ENCODE measurements around the gene RASSF3. TPM values are rescaled to one million over a fixed set of nuclear protein-coding genes. Genes with fewer than 3 reads are reported as not detected.

The RASSF3 gene
- total and polyA plus RNA-seq, 2 experiments from 2014 or later = 20.6 to 39.6 TPM

DNA sequence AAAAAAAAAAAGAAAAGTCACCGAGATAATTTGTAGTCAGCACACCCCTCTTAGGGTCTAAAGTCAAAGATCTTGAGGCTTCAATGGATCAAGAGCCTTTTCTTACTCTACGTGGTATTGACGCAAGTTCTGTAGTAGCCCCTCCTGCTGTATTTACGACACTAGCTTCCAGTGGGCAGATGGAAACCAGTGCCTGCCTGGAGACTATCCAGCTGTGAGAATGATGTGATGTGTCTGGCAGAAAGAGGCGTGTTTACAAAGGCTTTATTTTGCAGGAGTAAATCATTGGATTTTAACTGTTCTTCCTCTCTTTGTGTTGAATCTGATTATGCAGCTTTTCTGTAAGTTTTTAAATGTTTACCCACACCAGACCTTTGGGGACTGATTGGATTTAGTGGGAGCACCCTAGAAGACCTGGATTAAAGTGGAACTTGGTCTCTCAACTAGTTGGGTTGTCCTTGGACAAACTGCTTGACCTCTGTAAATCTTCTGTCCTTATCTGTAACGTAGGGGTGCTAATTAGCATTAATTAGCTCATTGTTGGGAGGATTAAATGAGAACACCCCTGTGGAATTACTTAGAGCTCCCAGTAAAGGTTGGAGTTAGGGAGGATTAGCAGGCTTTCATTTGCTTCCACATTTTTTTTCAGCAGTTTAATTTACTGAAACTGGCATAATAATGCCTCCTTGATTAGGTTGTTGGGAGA lies 72.4 kb downstream of the RASSF3 start:
- no peaks in the 10 kb centered on the region for H3K27me3 ChIP-seq (ENCODE audit: insufficient read depth)
- no peak overlapping the region for H3K4me3 ChIP-seq
- H3K4me2 ChIP-seq = peak overlapping the region; percentile 40
- DNase-seq (ENCODE audit: low spot score) (peak; percentile 56), ATAC-seq (peak; percentile 82)
- H3K27ac ChIP-seq (ENCODE audit: low read depth) = no peak overlapping the region
- peaks cover 9% of the 10 kb centered on the region; the same call in 1 of the 2 replicates for H4K20me1 ChIP-seq (replicated peaks; ENCODE audit: insufficient read depth)
- Mint-ChIP-seq H3K27ac (peak overlapping the region; percentile 24; the same call in 1 of the 2 replicates), H3K36me3 (ENCODE audit: low read depth) (peaks cover 18% of the 10 kb centered on the region), H3K9me3 (no peaks in the 10 kb centered on the region), H3K4me1 (peaks cover 34% of the 10 kb centered on the region), H3K4me3 (no peak overlapping the region), H3K27me3 (ENCODE audit: insufficient read depth, low read depth, poor library complexity) (peaks cover 2% of the 10 kb centered on the region)
- no peaks in the 10 kb centered on the region for H3K9me2 ChIP-seq (ENCODE audit: insufficient read depth)
- 0 out of 2 replicates have a peak, but pooled peaks cover 4% of the 10 kb centered on the region for H3K36me3 ChIP-seq (ENCODE audit: insufficient read depth)
- H3F3A ChIP-seq (replicated peaks; ENCODE audit: low read depth) = no peaks in the 10 kb centered on the region
- H3K79me2 ChIP-seq (replicated peaks; ENCODE audit: insufficient read depth) = peaks cover 64% of the 10 kb centered on the region
- peaks cover 29% of the 10 kb centered on the region for H3K4me1 ChIP-seq (ENCODE audit: insufficient read depth)
- TF ChIP-seq JUNB (IDR thresholded peaks at IDR 0.05; ENCODE audit: unreplicated experiment) (no peak), EZH2 (IDR thresholded peaks at IDR 0.05; ENCODE audit: low read depth, unreplicated experiment) (no peak), NANOG (IDR thresholded peaks at IDR 0.05; ENCODE audit: borderline replicate concordance) (no peak), STAT1 (IDR thresholded peaks at IDR 0.05; ENCODE audit: unreplicated experiment) (no peak), POLR2AphosphoS5 (IDR thresholded peaks at IDR 0.05; ENCODE audit: low read depth) (no peak), CREB1 (CRISPR knock-in tag; IDR thresholded peaks at IDR 0.05; ENCODE audit: low read depth) (no peak), ZNF331 (CRISPR knock-in tag; IDR thresholded peaks at IDR 0.05; ENCODE audit: low read depth) (no peak), EZH2phosphoT487 (IDR thresholded peaks at IDR 0.05; ENCODE audit: unreplicated experiment) (no peak), ZNF114 (CRISPR knock-in tag; IDR thresholded peaks at IDR 0.05) (no peak)
- TF ChIP-seq, protein P1, sequence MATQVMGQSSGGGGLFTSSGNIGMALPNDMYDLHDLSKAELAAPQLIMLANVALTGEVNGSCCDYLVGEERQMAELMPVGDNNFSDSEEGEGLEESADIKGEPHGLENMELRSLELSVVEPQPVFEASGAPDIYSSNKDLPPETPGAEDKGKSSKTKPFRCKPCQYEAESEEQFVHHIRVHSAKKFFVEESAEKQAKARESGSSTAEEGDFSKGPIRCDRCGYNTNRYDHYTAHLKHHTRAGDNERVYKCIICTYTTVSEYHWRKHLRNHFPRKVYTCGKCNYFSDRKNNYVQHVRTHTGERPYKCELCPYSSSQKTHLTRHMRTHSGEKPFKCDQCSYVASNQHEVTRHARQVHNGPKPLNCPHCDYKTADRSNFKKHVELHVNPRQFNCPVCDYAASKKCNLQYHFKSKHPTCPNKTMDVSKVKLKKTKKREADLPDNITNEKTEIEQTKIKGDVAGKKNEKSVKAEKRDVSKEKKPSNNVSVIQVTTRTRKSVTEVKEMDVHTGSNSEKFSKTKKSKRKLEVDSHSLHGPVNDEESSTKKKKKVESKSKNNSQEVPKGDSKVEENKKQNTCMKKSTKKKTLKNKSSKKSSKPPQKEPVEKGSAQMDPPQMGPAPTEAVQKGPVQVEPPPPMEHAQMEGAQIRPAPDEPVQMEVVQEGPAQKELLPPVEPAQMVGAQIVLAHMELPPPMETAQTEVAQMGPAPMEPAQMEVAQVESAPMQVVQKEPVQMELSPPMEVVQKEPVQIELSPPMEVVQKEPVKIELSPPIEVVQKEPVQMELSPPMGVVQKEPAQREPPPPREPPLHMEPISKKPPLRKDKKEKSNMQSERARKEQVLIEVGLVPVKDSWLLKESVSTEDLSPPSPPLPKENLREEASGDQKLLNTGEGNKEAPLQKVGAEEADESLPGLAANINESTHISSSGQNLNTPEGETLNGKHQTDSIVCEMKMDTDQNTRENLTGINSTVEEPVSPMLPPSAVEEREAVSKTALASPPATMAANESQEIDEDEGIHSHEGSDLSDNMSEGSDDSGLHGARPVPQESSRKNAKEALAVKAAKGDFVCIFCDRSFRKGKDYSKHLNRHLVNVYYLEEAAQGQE (IDR thresholded peaks at IDR 0.05; ENCODE audit: unreplicated experiment) = no peak
- TF ChIP-seq, protein P2, sequence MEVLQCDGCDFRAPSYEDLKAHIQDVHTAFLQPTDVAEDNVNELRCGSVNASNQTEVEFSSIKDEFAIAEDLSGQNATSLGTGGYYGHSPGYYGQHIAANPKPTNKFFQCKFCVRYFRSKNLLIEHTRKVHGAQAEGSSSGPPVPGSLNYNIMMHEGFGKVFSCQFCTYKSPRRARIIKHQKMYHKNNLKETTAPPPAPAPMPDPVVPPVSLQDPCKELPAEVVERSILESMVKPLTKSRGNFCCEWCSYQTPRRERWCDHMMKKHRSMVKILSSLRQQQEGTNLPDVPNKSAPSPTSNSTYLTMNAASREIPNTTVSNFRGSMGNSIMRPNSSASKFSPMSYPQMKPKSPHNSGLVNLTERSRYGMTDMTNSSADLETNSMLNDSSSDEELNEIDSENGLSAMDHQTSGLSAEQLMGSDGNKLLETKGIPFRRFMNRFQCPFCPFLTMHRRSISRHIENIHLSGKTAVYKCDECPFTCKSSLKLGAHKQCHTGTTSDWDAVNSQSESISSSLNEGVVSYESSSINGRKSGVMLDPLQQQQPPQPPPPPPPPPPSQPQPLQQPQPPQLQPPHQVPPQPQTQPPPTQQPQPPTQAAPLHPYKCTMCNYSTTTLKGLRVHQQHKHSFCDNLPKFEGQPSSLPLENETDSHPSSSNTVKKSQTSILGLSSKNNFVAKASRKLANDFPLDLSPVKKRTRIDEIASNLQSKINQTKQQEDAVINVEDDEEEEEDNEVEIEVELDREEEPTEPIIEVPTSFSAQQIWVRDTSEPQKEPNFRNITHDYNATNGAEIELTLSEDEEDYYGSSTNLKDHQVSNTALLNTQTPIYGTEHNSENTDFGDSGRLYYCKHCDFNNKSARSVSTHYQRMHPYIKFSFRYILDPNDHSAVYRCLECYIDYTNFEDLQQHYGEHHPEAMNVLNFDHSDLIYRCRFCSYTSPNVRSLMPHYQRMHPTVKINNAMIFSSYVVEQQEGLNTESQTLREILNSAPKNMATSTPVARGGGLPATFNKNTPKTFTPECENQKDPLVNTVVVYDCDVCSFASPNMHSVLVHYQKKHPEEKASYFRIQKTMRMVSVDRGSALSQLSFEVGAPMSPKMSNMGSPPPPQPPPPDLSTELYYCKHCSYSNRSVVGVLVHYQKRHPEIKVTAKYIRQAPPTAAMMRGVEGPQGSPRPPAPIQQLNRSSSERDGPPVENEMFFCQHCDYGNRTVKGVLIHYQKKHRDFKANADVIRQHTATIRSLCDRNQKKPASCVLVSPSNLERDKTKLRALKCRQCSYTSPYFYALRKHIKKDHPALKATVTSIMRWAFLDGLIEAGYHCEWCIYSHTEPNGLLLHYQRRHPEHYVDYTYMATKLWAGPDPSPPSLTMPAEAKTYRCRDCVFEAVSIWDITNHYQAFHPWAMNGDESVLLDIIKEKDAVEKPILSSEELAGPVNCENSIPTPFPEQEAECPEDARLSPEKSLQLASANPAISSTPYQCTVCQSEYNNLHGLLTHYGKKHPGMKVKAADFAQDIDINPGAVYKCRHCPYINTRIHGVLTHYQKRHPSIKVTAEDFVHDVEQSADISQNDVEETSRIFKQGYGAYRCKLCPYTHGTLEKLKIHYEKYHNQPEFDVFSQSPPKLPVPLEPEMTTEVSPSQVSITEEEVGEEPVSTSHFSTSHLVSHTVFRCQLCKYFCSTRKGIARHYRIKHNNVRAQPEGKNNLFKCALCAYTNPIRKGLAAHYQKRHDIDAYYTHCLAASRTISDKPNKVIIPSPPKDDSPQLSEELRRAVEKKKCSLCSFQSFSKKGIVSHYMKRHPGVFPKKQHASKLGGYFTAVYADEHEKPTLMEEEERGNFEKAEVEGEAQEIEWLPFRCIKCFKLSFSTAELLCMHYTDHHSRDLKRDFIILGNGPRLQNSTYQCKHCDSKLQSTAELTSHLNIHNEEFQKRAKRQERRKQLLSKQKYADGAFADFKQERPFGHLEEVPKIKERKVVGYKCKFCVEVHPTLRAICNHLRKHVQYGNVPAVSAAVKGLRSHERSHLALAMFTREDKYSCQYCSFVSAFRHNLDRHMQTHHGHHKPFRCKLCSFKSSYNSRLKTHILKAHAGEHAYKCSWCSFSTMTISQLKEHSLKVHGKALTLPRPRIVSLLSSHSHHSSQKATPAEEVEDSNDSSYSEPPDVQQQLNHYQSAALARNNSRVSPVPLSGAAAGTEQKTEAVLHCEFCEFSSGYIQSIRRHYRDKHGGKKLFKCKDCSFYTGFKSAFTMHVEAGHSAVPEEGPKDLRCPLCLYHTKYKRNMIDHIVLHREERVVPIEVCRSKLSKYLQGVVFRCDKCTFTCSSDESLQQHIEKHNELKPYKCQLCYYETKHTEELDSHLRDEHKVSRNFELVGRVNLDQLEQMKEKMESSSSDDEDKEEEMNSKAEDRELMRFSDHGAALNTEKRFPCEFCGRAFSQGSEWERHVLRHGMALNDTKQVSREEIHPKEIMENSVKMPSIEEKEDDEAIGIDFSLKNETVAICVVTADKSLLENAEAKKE (CRISPR knock-in tag; IDR thresholded peaks at IDR 0.05) = no peak
- TF ChIP-seq, protein P3, sequence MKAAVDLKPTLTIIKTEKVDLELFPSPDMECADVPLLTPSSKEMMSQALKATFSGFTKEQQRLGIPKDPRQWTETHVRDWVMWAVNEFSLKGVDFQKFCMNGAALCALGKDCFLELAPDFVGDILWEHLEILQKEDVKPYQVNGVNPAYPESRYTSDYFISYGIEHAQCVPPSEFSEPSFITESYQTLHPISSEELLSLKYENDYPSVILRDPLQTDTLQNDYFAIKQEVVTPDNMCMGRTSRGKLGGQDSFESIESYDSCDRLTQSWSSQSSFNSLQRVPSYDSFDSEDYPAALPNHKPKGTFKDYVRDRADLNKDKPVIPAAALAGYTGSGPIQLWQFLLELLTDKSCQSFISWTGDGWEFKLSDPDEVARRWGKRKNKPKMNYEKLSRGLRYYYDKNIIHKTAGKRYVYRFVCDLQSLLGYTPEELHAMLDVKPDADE (IDR thresholded peaks at IDR 0.05) = no peak
- TF ChIP-seq, protein P4, sequence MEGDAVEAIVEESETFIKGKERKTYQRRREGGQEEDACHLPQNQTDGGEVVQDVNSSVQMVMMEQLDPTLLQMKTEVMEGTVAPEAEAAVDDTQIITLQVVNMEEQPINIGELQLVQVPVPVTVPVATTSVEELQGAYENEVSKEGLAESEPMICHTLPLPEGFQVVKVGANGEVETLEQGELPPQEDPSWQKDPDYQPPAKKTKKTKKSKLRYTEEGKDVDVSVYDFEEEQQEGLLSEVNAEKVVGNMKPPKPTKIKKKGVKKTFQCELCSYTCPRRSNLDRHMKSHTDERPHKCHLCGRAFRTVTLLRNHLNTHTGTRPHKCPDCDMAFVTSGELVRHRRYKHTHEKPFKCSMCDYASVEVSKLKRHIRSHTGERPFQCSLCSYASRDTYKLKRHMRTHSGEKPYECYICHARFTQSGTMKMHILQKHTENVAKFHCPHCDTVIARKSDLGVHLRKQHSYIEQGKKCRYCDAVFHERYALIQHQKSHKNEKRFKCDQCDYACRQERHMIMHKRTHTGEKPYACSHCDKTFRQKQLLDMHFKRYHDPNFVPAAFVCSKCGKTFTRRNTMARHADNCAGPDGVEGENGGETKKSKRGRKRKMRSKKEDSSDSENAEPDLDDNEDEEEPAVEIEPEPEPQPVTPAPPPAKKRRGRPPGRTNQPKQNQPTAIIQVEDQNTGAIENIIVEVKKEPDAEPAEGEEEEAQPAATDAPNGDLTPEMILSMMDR (conservative IDR thresholded peaks at IDR 0.05; ENCODE audit: low read depth in 2 of 2) = no peak
- no peak overlapping the region for H2AFZ ChIP-seq
